HepG2 (cell line): ENCODE measurements around the gene ANKS1A.

Source experiments
- EZH2 ChIP-seq: conservative IDR thresholded peaks from 2 replicates; pipeline ENCODE4 v1.6.1; 2012; ENCODE audit warnings: mild to moderate bottlenecking, low read depth, low read length, moderate library complexity
- KLF13 ChIP-seq: sonication (generic); formaldehyde crosslinking; IDR thresholded peaks from 2 replicates; pipeline ENCODE4 v1.4.0; 2020; ENCODE audit warnings: mild to moderate bottlenecking, missing genetic modification reagents
- MTF1 ChIP-seq: sonication (generic); formaldehyde crosslinking; IDR thresholded peaks from 2 replicates; pipeline ENCODE4 v1.5.0; 2020; ENCODE audit warnings: missing genetic modification reagents
- POLR2AphosphoS2 ChIP-seq: IDR thresholded peaks from 2 replicates; pipeline ENCODE4 v1.6.1; 2011; ENCODE audit warnings: low read depth, low read length, improper control_type of control experiment
- SETDB1 ChIP-seq: sonication (generic); formaldehyde crosslinking; IDR thresholded peaks from 2 replicates; pipeline ENCODE4 v1.5.1; 2020; ENCODE audit warnings: missing genetic modification reagents, mild to moderate bottlenecking, borderline replicate concordance
- TBP ChIP-seq: sonication (generic); formaldehyde crosslinking; IDR thresholded peaks from 2 replicates; pipeline ENCODE4 v1.5.0; 2020; ENCODE audit warnings: missing genetic modification reagents
- TF ChIP-seq, protein P1 (sequence below): sonication (generic); formaldehyde crosslinking; IDR thresholded peaks from 2 replicates; pipeline ENCODE4 v1.4.0; 2020; ENCODE audit warnings: missing genetic modification reagents, borderline replicate concordance
- TF ChIP-seq, protein P2 (sequence below), 2 experiments: IDR thresholded peaks; 2 replicates each; pipeline ENCODE4 v1.6.1; 2011 to 2012; ENCODE audit warnings: low read length in 2 of 2, borderline replicate concordance in 1 of 2, low read depth in 1 of 2, mild to moderate bottlenecking in 1 of 2, moderate library complexity in 1 of 2
- TF ChIP-seq, protein P3 (sequence below): sonication (generic); formaldehyde crosslinking; IDR thresholded peaks from 2 replicates; pipeline ENCODE4 v1.5.0; 2020; ENCODE audit warnings: mild to moderate bottlenecking, missing genetic modification reagents, moderate library complexity
- TF ChIP-seq, protein P4 (sequence below): sonication (generic); formaldehyde crosslinking; IDR thresholded peaks from 2 replicates; pipeline ENCODE4 v1.9.0; 2021; ENCODE audit warnings: missing genetic modification reagents, mild to moderate bottlenecking, borderline replicate concordance
- TF ChIP-seq, protein P5 (sequence below): sonication (generic); formaldehyde crosslinking; IDR thresholded peaks from 2 replicates; pipeline ENCODE4 v1.5.0; 2020; ENCODE audit warnings: missing genetic modification reagents

DNA sequence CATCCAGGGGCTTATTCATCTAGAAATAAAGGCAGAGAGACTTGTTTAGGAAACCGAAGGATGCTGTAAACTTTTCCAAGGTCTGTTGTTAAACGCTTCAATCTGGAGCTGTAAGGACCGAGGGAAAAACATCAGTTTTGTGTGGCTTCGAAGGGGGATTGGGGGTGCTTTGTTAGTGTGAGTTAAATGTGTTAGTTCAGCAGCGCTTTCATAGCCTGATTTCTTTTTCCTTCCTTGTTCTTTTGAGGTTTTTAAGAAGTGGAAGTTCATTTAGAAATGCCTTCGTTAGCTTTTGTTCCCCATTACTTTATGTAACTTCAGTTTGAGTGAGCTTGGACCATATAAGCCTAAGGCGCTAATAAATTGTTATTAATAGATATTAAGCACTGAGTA, 1.5 kb downstream of the ANKS1A start:
- TF ChIP-seq KLF13 (CRISPR knock-in tag): no peak
- TF ChIP-seq SETDB1: no peak
- TF ChIP-seq, protein P1, sequence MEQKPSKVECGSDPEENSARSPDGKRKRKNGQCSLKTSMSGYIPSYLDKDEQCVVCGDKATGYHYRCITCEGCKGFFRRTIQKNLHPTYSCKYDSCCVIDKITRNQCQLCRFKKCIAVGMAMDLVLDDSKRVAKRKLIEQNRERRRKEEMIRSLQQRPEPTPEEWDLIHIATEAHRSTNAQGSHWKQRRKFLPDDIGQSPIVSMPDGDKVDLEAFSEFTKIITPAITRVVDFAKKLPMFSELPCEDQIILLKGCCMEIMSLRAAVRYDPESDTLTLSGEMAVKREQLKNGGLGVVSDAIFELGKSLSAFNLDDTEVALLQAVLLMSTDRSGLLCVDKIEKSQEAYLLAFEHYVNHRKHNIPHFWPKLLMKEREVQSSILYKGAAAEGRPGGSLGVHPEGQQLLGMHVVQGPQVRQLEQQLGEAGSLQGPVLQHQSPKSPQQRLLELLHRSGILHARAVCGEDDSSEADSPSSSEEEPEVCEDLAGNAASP: no peak
- no peak for TF ChIP-seq MTF1
- TF ChIP-seq POLR2AphosphoS2: no peak
- no peak for TF ChIP-seq TBP
- TF ChIP-seq EZH2: no peak
- TF ChIP-seq, protein P2, sequence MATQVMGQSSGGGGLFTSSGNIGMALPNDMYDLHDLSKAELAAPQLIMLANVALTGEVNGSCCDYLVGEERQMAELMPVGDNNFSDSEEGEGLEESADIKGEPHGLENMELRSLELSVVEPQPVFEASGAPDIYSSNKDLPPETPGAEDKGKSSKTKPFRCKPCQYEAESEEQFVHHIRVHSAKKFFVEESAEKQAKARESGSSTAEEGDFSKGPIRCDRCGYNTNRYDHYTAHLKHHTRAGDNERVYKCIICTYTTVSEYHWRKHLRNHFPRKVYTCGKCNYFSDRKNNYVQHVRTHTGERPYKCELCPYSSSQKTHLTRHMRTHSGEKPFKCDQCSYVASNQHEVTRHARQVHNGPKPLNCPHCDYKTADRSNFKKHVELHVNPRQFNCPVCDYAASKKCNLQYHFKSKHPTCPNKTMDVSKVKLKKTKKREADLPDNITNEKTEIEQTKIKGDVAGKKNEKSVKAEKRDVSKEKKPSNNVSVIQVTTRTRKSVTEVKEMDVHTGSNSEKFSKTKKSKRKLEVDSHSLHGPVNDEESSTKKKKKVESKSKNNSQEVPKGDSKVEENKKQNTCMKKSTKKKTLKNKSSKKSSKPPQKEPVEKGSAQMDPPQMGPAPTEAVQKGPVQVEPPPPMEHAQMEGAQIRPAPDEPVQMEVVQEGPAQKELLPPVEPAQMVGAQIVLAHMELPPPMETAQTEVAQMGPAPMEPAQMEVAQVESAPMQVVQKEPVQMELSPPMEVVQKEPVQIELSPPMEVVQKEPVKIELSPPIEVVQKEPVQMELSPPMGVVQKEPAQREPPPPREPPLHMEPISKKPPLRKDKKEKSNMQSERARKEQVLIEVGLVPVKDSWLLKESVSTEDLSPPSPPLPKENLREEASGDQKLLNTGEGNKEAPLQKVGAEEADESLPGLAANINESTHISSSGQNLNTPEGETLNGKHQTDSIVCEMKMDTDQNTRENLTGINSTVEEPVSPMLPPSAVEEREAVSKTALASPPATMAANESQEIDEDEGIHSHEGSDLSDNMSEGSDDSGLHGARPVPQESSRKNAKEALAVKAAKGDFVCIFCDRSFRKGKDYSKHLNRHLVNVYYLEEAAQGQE (IDR thresholded peaks at IDR 0.05; ENCODE audit: borderline replicate concordance in 1 of 2, low read depth in 1 of 2, low read length in 2 of 2): no peak
- TF ChIP-seq, protein P3, sequence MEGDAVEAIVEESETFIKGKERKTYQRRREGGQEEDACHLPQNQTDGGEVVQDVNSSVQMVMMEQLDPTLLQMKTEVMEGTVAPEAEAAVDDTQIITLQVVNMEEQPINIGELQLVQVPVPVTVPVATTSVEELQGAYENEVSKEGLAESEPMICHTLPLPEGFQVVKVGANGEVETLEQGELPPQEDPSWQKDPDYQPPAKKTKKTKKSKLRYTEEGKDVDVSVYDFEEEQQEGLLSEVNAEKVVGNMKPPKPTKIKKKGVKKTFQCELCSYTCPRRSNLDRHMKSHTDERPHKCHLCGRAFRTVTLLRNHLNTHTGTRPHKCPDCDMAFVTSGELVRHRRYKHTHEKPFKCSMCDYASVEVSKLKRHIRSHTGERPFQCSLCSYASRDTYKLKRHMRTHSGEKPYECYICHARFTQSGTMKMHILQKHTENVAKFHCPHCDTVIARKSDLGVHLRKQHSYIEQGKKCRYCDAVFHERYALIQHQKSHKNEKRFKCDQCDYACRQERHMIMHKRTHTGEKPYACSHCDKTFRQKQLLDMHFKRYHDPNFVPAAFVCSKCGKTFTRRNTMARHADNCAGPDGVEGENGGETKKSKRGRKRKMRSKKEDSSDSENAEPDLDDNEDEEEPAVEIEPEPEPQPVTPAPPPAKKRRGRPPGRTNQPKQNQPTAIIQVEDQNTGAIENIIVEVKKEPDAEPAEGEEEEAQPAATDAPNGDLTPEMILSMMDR (CRISPR knock-in tag): no peak
- TF ChIP-seq, protein P4, sequence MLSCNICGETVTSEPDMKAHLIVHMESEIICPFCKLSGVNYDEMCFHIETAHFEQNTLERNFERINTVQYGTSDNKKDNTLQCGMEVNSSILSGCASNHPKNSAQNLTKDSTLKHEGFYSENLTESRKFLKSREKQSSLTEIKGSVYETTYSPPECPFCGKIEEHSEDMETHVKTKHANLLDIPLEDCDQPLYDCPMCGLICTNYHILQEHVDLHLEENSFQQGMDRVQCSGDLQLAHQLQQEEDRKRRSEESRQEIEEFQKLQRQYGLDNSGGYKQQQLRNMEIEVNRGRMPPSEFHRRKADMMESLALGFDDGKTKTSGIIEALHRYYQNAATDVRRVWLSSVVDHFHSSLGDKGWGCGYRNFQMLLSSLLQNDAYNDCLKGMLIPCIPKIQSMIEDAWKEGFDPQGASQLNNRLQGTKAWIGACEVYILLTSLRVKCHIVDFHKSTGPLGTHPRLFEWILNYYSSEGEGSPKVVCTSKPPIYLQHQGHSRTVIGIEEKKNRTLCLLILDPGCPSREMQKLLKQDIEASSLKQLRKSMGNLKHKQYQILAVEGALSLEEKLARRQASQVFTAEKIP (CRISPR knock-in tag): no peak
- TF ChIP-seq, protein P5, sequence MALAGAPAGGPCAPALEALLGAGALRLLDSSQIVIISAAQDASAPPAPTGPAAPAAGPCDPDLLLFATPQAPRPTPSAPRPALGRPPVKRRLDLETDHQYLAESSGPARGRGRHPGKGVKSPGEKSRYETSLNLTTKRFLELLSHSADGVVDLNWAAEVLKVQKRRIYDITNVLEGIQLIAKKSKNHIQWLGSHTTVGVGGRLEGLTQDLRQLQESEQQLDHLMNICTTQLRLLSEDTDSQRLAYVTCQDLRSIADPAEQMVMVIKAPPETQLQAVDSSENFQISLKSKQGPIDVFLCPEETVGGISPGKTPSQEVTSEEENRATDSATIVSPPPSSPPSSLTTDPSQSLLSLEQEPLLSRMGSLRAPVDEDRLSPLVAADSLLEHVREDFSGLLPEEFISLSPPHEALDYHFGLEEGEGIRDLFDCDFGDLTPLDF (CRISPR knock-in tag): no peak
